Measurements from ENCODE around the gene CHIC2.

DNA sequence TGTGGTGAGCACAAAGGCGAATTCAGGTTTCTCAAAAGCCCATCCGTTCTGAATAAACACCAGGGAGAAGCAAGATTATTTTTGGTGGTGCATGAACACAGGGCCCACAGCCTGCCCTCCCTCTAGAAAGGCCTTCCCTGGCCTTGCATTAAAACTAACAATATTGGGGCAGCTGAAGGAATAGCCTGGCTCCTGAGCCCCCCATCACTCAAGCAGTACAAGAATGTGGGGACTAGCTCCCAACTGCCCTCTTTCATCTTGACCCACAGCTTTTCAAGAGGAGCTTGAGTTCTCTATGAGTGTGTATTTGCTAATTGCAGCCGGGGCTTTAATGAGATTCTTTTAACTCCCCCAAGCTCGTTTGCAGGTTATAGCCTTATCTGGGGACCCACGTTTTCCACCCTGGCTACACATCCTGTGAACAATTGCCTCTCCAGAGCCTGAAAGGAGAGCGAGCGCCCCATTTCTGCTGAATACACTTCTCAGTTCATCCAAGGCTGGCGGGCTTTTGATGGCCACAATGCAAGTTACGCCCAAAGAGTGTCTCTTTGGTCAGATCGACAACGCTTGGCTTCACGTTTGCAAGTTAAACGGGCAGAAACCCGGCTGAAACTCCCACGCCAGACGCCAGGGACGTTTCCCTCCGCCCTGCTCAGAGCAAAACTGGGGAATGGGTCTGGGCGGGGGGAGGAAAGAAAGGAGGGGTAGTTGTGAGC is 30.9 kb upstream of the CHIC2 start:
- TF ChIP-seq, protein P1, sequence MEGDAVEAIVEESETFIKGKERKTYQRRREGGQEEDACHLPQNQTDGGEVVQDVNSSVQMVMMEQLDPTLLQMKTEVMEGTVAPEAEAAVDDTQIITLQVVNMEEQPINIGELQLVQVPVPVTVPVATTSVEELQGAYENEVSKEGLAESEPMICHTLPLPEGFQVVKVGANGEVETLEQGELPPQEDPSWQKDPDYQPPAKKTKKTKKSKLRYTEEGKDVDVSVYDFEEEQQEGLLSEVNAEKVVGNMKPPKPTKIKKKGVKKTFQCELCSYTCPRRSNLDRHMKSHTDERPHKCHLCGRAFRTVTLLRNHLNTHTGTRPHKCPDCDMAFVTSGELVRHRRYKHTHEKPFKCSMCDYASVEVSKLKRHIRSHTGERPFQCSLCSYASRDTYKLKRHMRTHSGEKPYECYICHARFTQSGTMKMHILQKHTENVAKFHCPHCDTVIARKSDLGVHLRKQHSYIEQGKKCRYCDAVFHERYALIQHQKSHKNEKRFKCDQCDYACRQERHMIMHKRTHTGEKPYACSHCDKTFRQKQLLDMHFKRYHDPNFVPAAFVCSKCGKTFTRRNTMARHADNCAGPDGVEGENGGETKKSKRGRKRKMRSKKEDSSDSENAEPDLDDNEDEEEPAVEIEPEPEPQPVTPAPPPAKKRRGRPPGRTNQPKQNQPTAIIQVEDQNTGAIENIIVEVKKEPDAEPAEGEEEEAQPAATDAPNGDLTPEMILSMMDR (conservative IDR thresholded peaks at IDR 0.05): no peak
- no peak for TF ChIP-seq ZFX (IDR thresholded peaks at IDR 0.05)

All from C4-2B (cell line).